ENCODE results near the gene CDH4.

GRCh38 chr20:61297986-61298385, 45.9 kb downstream of the CDH4 start:
- TF ChIP-seq CTCF (IDR thresholded peaks at IDR 0.05): no peak
- TF ChIP-seq POLR2AphosphoS5 (IDR thresholded peaks at IDR 0.05): no peak
- TF ChIP-seq POLR2A (IDR thresholded peaks at IDR 0.05): no peak
